A549 (cell line): Measurements from ENCODE around the gene NUP188. TPM values are rescaled to one million over a fixed set of nuclear protein-coding genes. Genes with fewer than 3 reads are reported as not detected.
"Not testable (repeated sequence)": the region's sequence is repeated elsewhere in the genome, so short reads cannot be mapped to it uniquely, and the experiment has no call there.

ENCODE experiments used
- ATAC-seq, 2 experiments: fragments of 200-7000 bp in 1 of 2; fragments of >200 bp in 1 of 2; cut with Nextera tagmentation in 1 of 2; cut with Tn5 transposase in 1 of 2; 3 replicates each; pipeline versions ENCODE4 v1.8.0 to v1.9.1; 2018 to 2020; ENCODE audit warnings: mild to moderate bottlenecking in 1 of 2, moderate library complexity in 1 of 2
- CTCF ChIA-PET: fragments of 300-600 bp; sonication (Branson Sonifier 250); formaldehyde crosslinking; extraction: SDS; loops from one replicate; lab custom pipeline; 2021; ENCODE audit warnings: antibody characterized with exemption, inconsistent platforms; lab: Yijun Ruan, JAX
- POLR2A ChIA-PET: fragments of 350-600 bp; formaldehyde crosslinking; extraction: SDS; loops from one replicate; lab custom pipeline; 2021; ENCODE audit warnings: antibody characterized with exemption, inconsistent platforms; lab: Yijun Ruan, JAX
- DNase-seq, 2 experiments: peaks; one replicate each; pipeline versions ENCODE4 v3.0.0 to v3.0.0-alpha.2; 2011 to 2016; ENCODE audit warnings: low read depth in 1 of 2, low spot score in 1 of 2
- FAIRE-seq: peaks from 2 replicates; lab custom pipeline; 2011; peaks lifted over from hg19 to GRCh38; lab: Jason Lieb, UNC
- H3K27ac ChIP-seq, 2 experiments: fragments of >200 bp; sonication (Bioruptor Twin); formaldehyde crosslinking; 3 replicates each; pipeline ENCODE4 v1.5.1; 2016 to 2017
- H3K4me1 ChIP-seq: fragments of >200 bp; sonication (Bioruptor Twin); formaldehyde crosslinking; 3 replicates; pipeline ENCODE4 v1.6.1; 2016
- H3K4me2 ChIP-seq: fragments of >200 bp; sonication (Bioruptor Twin); formaldehyde crosslinking; 3 replicates; pipeline ENCODE4 v1.6.1; 2016
- H3K4me3 ChIP-seq: fragments of >200 bp; sonication (Bioruptor Twin); formaldehyde crosslinking; 3 replicates; pipeline ENCODE4 v1.5.1; 2016
- H3K9me3 ChIP-seq: fragments of >200 bp; sonication (Bioruptor Twin); formaldehyde crosslinking; 3 replicates; pipeline ENCODE4 v1.6.1; 2016
- CHD2 ChIP-seq: fragments of 150-350 bp; IDR thresholded peaks from 2 replicates; pipeline ENCODE4 v1.6.1; 2014; ENCODE audit warnings: low read length; ENCODE audit not compliant: partially characterized antibody
- CHD4 ChIP-seq: fragments of 200-600 bp; sonication (generic); IDR thresholded peaks from 2 replicates; pipeline ENCODE4 v1.6.1; 2016; ENCODE audit warnings: antibody characterized with exemption, mild to moderate bottlenecking, borderline replicate concordance
- CTCF ChIP-seq: fragments of >200 bp; sonication (Bioruptor Twin); formaldehyde crosslinking; IDR thresholded peaks from 3 replicates; pipeline ENCODE4 v1.5.1; 2016
- EHF ChIP-seq: fragments of 250-450 bp; sonication (Bioruptor Pico); IDR thresholded peaks from 2 replicates; pipeline ENCODE4 v1.5.0; 2020; ENCODE audit warnings: mild to moderate bottlenecking
- EHMT2 ChIP-seq: fragments of 200-600 bp; sonication (generic); IDR thresholded peaks from 2 replicates; pipeline ENCODE4 v1.6.1; 2016; ENCODE audit warnings: antibody characterized with exemption, low read depth, mild to moderate bottlenecking, moderate library complexity
- ESRRA ChIP-seq: fragments of 150-350 bp; IDR thresholded peaks from 2 replicates; pipeline ENCODE4 v1.6.1; 2014; ENCODE audit warnings: mild to moderate bottlenecking, low read length, borderline replicate concordance
- FOSB ChIP-seq: fragments of 250-450 bp; sonication (Bioruptor Pico); IDR thresholded peaks from 2 replicates; pipeline ENCODE4 v1.5.0; 2020; ENCODE audit warnings: mild to moderate bottlenecking, moderate library complexity
- FOSL2 ChIP-seq, 2 experiments: fragments of 450-650 bp in 1 of 2; fragments of >200 bp in 1 of 2; sonication (Bioruptor Twin) in 1 of 2; formaldehyde crosslinking; IDR thresholded peaks; 2 replicates each; pipeline versions ENCODE4 v1.5.0 to v1.6.1; 2016 to 2020; ENCODE audit warnings: mild to moderate bottlenecking in 1 of 2, moderate library complexity in 1 of 2
- GATA3 ChIP-seq: IDR thresholded peaks from 2 replicates; pipeline ENCODE4 v1.6.1; 2012; ENCODE audit warnings: borderline replicate concordance
- HDAC2 ChIP-seq: fragments of 200-600 bp; sonication (generic); IDR thresholded peaks from 2 replicates; pipeline ENCODE4 v1.6.1; 2016
- HES2 ChIP-seq: fragments of >200 bp; sonication (Bioruptor Twin); formaldehyde crosslinking; IDR thresholded peaks from 2 replicates; pipeline ENCODE4 v1.6.1; 2016
- HEYL ChIP-seq: fragments of 250-450 bp; sonication (Bioruptor Pico); IDR thresholded peaks from 2 replicates; pipeline ENCODE4 v1.8.0; 2021; ENCODE audit warnings: mild to moderate bottlenecking, moderate library complexity
- HMGXB4 ChIP-seq: fragments of 250-450 bp; sonication (Bioruptor Pico); IDR thresholded peaks from 2 replicates; pipeline ENCODE4 v1.5.0; 2021; ENCODE audit warnings: mild to moderate bottlenecking, moderate library complexity, borderline replicate concordance
- HOXB5 ChIP-seq: fragments of 250-450 bp; sonication (Bioruptor Pico); IDR thresholded peaks from 2 replicates; pipeline ENCODE4 v1.5.0; 2020; ENCODE audit warnings: mild to moderate bottlenecking, moderate library complexity
- JUN ChIP-seq, 2 experiments: fragments of >200 bp; sonication (Bioruptor Twin); formaldehyde crosslinking; IDR thresholded peaks; 2 replicates in 1 of 2; 3 replicates in 1 of 2; pipeline ENCODE4 v1.6.1; 2016 to 2017
- JUNB ChIP-seq: fragments of >200 bp; sonication (Bioruptor Twin); formaldehyde crosslinking; IDR thresholded peaks from 2 replicates; pipeline ENCODE4 v1.6.1; 2016
- KDM5A ChIP-seq: fragments of 200-600 bp; sonication (generic); IDR thresholded peaks from 2 replicates; pipeline ENCODE4 v1.6.1; 2016; ENCODE audit warnings: antibody characterized with exemption, mild to moderate bottlenecking
- MAFK ChIP-seq: fragments of 450-650 bp; IDR thresholded peaks from 2 replicates; pipeline ENCODE4 v1.6.1; 2014; ENCODE audit not compliant: partially characterized antibody
- MAX ChIP-seq: IDR thresholded peaks from 2 replicates; pipeline ENCODE4 v1.6.1; 2012
- MYC ChIP-seq: IDR thresholded peaks from 2 replicates; pipeline ENCODE4 v1.6.1; 2012; ENCODE audit warnings: mild to moderate bottlenecking, inconsistent platforms, low read length, improper control_type of control experiment, borderline replicate concordance
- NFE2L2 ChIP-seq: fragments of 150-350 bp; conservative IDR thresholded peaks from 2 replicates; pipeline ENCODE4 v1.6.1; 2014; ENCODE audit warnings: low read length
- NPAS2 ChIP-seq: fragments of 250-450 bp; sonication (Bioruptor Pico); IDR thresholded peaks from 2 replicates; pipeline ENCODE4 v1.8.0; 2022; ENCODE audit warnings: mild to moderate bottlenecking, moderate library complexity, borderline replicate concordance
- NR3C1 ChIP-seq: fragments of >200 bp; sonication (Bioruptor Twin); formaldehyde crosslinking; IDR thresholded peaks from 3 replicates; pipeline ENCODE4 v1.6.1; 2017
- PBX3 ChIP-seq: IDR thresholded peaks from 2 replicates; pipeline ENCODE4 v1.6.1; 2012
- POLR2AphosphoS2 ChIP-seq: conservative IDR thresholded peaks from 2 replicates; pipeline ENCODE4 v1.6.1; 2012; ENCODE audit warnings: low read length, improper control_type of control experiment, inconsistent platforms
- TP53 ChIP-seq: fragments of 250-450 bp; sonication (Bioruptor Pico); IDR thresholded peaks from 2 replicates; pipeline ENCODE4 v1.5.0; 2021; ENCODE audit warnings: mild to moderate bottlenecking, moderate library complexity
- ZFP36 ChIP-seq: fragments of 450-650 bp; IDR thresholded peaks from 2 replicates; pipeline ENCODE4 v1.6.1; 2014; ENCODE audit warnings: borderline replicate concordance; ENCODE audit not compliant: partially characterized antibody
- ZSCAN20 ChIP-seq: fragments of 250-450 bp; sonication (Bioruptor Pico); IDR thresholded peaks from 2 replicates; pipeline ENCODE4 v1.8.0; 2022; ENCODE audit warnings: mild to moderate bottlenecking, moderate library complexity
- WGBS: methylation state at CpG from one replicate; pipeline ENCODE4 v1.1.6; 2017; ENCODE audit errors: missing lambda C conversion rate; 5-methylcytosine and 5-hydroxymethylcytosine counted together
- polyA plus RNA-seq, 4 experiments: library from polyadenylated mRNA; depleted of rRNA in 3 of 4; stranded (reverse); fragments of >200 nt; fragmentation: RNase III in 1 of 4; extraction: RNeasy Plus Mini Kit Qiagen cat#74134 plus additional on column Dnase treatment in 1 of 4; gene quantifications; 2 replicates in 3 of 4; 3 replicates in 1 of 4; pipeline ENCODE4 v1.2.3, GENCODE V29; 2011 to 2017

Gene NUP188
- polyA plus RNA-seq, 2 of the 4 experiments (the other 2 are of a cell fraction), result 33.2 to 52.3 TPM

GRCh38 chr9:129032541-129033159 lies 85.2 kb downstream of the NUP188 start:
- no peak overlapping the region for H3K27ac ChIP-seq
- no peak for FAIRE-seq
- CTCF ChIA-PET, result interaction anchor here (0.7 to 1.1 kb wide), 2 partner anchors 208 to 301 kb away, joined by 3 read pairs; no protein-coding TSS in a partner anchor
- H3K4me3 ChIP-seq, result no peak overlapping the region
- H3K4me2 ChIP-seq, result no peak overlapping the region
- H3K9me3 ChIP-seq, result no peaks in the 10 kb centered on the region
- POLR2A ChIA-PET, result no interaction called here
- DNase-seq, result no peak
- 89% methylated on average over 12 of the region's 12 CpGs for WGBS
- H3K4me1 ChIP-seq, result peaks cover 11% of the 10 kb centered on the region; the same call in 1 of the 3 replicates
- ATAC-seq, result no peak
- no peak for TF ChIP-seq FOSL2 (IDR thresholded peaks at IDR 0.05)
- no peak for TF ChIP-seq FOSL2 (CRISPR knock-in tag; IDR thresholded peaks at IDR 0.05)
- no peak for TF ChIP-seq HDAC2
- no peak for TF ChIP-seq HMGXB4
- no peak for TF ChIP-seq CHD2
- no peak for TF ChIP-seq ESRRA
- no peak for TF ChIP-seq CHD4
- TF ChIP-seq GATA3, result no peak
- no peak for TF ChIP-seq MAFK
- no peak for TF ChIP-seq EHMT2
- TF ChIP-seq EHF (CRISPR knock-in tag), result no peak
- TF ChIP-seq JUNB, result no peak
- TF ChIP-seq JUN (IDR thresholded peaks at IDR 0.05), result no peak
- TF ChIP-seq CTCF, result no peak
- no peak for TF ChIP-seq NPAS2 (CRISPR knock-in tag)
- no peak for TF ChIP-seq MAX
- no peak for TF ChIP-seq POLR2AphosphoS2
- no peak for TF ChIP-seq PBX3
- no peak for TF ChIP-seq ZFP36
- no peak for TF ChIP-seq TP53

- DNase-seq (no peak), FAIRE-seq (no peak)
- POLR2A ChIA-PET, result no interaction called here
- TF ChIP-seq HES2 (no peak), KDM5A (no peak), HOXB5 (no peak), ZSCAN20 (CRISPR knock-in tag) (no peak), NFE2L2 (no peak), ESRRA (no peak), FOSB (CRISPR knock-in tag) (no peak), HEYL (CRISPR knock-in tag) (no peak), NPAS2 (CRISPR knock-in tag) (no peak), MAX (no peak), GATA3 (no peak), NR3C1 (no peak), MYC (no peak)
- TF ChIP-seq, all 56 proteins: peak for 0
- Histone ChIP-seq H3K27ac (no peak overlapping the region), H3K4me1 (peaks cover 13% of the 10 kb centered on the region; the same call in 1 of the 3 replicates), H3K4me2 (no peak overlapping the region), H3K4me3 (no peak overlapping the region), H3K9me3 (no peaks in the 10 kb centered on the region)
- CTCF ChIA-PET, result interaction anchor here (0.7 to 1.1 kb wide), 3 partner anchors 27 to 301 kb away, joined by 3 read pairs; no protein-coding TSS in a partner anchor
- WGBS, result 95% methylated on average over 8 of the region's 8 CpGs
- ATAC-seq, result no peak
Measured at GRCh38 chr9:129033216-129033615, 85.7 kb downstream of the NUP188 start.

GRCh38 chr9:129035838-129036237 lies 88.3 kb downstream of the NUP188 start:
- 44% methylated on average over 13 of the region's 13 CpGs for WGBS
- Histone ChIP-seq H3K4me3 (peak overlapping the region; percentile 36), H3K4me1 (peaks cover 14% of the 10 kb centered on the region; the same call in 1 of the 3 replicates), H3K4me2 (peak overlapping the region; percentile 80), H3K27ac (peak overlapping the region; percentile 72 to 90)
- FAIRE-seq, DNase-seq, H3K9me3 ChIP-seq: not testable (repeated sequence)
- POLR2A ChIA-PET, result interaction anchor here (0.7 to 1.0 kb wide), 4 partner anchors 7 to 484 kb away, joined by 3 to 8 read pairs (median 4); partner anchors contain the start of genes DOLPP1 and SH3GLB2
- CTCF ChIA-PET, result interaction anchor here (0.6 to 2.2 kb wide), 3 partner anchors 29 to 589 kb away, joined by 3 to 7 read pairs (median 3); no protein-coding TSS in a partner anchor
- peak; percentile 47 to 48; a peak in 4 of 6 replicates for ATAC-seq
